GM18499 (cell line): ENCODE measurements around the gene ANKS1A.

Source experiments
- ATAC-seq: cut with Tn5 transposase; IDR thresholded peaks from one replicate; pipeline ENCODE4 v1.9.1; 2021; ENCODE audit warnings: moderate number of reproducible peaks; ENCODE audit not compliant: insufficient read depth, unreplicated experiment

Gene ANKS1A

DNA sequence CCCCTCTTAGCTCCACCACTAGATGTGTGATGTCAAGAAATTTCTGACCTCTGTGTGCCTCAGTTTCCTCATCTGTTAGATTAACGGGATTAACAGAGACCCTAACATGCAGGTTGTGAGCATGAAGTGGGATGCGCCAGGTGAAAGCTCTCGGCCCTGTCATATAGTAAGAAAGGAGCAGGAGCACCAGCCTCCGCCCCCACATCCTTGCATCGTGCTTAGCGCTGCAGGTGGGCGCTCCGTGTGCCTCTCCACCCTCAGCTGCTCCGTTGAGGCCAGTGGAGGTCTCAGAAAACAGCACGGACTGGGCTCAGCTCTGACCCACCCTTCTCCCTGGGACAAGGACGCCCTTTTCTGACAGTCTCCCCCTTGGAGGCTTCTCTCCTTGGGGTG lies 188.7 kb downstream of the ANKS1A start:
- no peak for ATAC-seq

- ATAC-seq = no peak
Observed at GRCh38 chr6:35078226-35078850, 189.3 kb downstream of the ANKS1A start.

DNA sequence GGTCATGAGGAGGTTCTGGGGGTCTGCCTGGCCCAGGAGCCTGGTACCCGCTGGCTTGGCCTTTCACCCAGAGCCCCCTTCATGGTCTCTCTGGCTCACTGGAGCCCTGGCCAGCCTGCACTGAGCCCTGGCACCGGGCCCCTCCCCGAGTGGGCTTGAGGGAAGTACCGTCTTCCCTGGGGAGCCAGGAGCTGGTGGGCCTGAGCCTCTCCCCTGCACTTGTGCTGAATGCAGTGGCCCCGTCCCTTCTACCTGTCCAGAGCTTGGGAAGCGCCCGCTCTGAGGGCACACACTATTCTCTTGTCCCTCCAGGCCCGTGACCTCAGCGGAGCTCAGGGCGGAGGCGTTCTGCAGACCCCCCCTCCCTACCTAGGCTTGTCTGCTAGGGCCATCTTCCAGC lies 189.8 kb downstream of the ANKS1A start:
- ATAC-seq = no peak

GRCh38 chr6:35079311-35080000 lies 190.4 kb downstream of the ANKS1A start:
- ATAC-seq = no peak

DNA sequence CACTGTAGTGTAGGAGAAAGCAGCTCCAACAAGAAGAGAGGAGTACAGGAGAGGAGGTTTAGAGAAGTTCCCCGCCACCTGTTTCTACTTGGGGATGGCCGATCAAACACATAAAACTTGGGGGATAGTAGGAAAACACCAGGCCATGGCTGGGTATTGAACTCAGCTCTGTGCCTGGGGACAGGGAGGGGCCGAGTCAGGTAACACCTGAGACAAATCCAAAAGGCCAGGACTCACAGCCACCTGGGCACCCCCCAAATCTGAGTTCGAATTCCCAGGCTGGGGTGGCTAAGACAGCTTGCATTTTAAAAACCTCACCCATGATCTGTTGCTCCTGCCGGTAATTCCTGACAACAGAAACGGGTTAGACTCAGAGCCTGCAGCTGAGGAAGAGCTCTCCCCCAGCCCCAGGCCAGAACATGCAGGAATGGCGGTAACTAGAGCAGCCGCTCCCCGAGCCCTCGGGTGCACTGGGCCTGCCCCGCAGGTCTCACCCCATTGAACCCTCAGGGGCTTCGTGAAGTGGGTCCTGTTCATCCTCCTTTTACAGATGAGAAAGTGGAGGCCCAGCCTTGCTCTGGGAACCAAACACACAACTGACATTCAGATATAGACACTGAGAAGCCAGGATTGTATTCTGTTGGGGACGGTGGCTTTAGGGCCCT lies 191.1 kb downstream of the ANKS1A start:
- no peak for ATAC-seq

DNA sequence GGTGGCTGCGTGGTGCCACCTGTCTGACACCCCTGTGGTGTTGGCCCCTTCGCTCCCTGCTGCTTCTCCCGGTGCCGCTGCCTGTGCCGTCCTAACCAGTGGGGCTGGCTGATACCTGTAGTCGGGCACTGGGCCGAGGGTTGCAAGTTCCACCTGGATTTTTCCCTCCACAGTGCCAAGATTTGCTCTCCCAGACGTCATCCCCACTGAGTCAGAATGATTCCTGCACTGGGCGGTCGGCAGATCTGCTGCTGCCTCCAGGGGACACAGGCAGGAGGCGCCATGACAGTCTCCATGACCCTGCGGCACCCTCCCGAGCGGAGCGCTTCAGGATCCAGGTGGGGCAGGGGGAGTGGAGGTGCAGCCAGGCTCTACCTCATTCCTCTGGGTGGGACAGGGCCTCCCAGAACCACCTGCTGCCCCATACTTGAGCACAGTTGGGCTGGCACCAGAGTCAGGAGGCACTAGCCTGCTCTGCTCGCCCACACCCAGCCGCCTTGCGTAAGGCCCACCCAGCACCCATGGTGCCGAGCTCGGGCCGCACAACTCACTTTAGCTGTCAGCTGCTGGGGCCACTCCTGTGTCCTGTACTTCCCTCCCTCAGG lies 191.9 kb downstream of the ANKS1A start:
- ATAC-seq = no peak

GRCh38 chr6:35081426-35081851 lies 192.4 kb downstream of the ANKS1A start:
- ATAC-seq = no peak

DNA sequence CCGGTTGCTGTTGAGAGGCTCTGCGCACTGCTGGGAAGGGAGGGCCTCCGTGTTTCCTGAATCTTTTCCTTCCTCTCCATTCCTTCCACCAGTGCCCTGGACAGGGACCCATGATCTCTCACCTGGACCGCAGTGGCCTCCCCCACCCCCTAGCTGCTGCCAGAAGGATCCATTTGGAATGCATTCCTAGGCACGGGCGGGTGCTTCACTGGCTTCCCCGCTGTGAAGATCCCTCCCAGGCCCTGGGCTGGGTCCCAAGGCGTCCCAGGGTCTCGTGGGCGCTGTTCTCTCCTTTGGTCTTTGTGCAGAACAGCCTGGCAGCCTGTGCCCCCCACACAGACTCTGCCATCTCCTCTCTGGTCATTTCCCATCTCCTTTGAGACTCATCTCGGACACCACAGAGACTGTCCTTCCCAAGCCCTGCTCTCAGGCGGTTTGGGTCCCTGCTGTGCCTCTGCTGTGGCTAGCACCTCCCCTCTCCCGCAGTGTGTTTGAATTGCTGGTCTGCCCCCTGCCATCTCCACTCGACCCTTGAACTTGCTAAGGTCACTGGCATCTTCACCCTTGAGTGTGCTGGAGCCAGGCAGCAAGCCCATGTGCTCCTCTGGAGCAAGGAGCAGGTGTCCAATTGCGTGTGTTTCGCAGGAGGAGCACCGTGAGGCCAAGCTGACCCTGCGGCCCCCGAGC lies 193.1 kb downstream of the ANKS1A start:
- no peak for ATAC-seq

DNA sequence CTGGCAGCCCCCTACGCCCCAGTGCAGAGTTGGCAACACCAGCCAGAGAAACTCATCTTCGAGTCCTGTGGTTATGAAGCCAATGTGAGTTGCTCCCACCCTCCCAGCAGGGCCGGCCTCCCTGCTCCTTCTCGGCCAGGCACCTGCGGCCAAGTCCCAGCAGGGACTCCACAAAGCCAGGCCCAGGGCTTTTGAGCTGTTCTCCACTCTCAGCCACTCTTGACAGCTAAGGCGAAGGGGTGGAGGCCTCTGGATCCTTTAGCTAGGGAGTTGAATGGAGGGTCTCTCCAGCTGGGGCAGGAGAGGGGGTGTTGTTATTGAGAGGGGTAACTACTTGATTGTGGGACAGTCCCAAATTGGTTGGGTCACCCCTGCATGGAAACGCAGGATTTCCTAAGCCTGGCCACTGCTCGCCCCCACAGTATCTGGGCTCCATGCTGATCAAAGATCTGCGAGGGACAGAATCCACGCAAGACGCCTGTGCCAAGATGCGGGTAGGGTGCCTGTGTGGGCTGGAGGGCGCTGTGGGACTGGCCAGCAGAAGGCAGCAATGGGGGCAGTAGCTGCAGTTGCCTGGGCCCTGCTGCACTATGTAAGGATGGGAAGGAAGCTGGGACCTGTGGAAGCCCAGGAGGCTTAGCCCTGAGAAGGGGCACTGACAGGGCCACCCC lies 193.8 kb downstream of the ANKS1A start:
- ATAC-seq = no peak

DNA sequence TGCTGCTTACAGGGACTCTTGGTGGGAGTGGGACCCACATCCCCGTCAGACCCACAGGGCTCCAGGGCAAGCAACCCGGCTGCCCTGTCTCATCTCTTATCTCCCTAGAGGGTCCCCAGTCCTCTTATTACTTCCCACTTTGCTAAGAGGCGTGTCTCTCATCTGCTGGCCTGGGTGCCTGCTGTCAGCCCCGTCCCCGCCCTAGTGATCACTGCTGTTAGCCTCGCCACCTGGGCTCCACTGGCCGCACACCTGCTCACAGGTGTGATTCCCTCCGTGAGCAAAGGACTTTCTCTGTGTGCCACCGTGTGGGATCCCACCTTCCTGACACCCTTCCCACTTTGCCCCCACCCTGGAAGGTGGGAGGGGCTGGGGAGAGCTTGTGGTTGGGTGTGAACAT lies 194.5 kb downstream of the ANKS1A start:
- ATAC-seq = no peak

DNA sequence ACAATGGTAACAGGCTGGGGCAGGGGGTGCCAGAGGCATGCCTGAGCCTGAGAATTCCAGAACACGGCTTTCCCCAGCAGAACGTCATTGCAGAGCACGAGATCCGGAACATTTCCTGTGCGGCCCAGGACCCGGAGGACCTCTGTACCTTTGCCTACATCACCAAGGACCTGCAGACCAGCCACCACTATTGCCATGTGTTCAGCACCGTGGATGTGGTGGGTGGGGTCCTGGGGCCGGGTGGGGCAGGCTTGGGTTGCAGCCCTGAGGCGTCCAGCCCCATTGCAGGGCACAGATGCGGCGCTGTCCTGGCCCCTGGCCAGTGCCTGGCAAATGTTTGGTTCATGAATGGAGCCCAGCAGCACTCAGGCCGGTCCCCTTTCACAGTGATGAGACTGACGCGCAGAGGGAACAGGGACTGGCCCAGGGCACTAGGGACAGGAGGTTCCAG lies 195.0 kb downstream of the ANKS1A start:
- no peak for ATAC-seq

- ATAC-seq = no peak
Observed at GRCh38 chr6:35084511-35085203, 195.6 kb downstream of the ANKS1A start.

DNA sequence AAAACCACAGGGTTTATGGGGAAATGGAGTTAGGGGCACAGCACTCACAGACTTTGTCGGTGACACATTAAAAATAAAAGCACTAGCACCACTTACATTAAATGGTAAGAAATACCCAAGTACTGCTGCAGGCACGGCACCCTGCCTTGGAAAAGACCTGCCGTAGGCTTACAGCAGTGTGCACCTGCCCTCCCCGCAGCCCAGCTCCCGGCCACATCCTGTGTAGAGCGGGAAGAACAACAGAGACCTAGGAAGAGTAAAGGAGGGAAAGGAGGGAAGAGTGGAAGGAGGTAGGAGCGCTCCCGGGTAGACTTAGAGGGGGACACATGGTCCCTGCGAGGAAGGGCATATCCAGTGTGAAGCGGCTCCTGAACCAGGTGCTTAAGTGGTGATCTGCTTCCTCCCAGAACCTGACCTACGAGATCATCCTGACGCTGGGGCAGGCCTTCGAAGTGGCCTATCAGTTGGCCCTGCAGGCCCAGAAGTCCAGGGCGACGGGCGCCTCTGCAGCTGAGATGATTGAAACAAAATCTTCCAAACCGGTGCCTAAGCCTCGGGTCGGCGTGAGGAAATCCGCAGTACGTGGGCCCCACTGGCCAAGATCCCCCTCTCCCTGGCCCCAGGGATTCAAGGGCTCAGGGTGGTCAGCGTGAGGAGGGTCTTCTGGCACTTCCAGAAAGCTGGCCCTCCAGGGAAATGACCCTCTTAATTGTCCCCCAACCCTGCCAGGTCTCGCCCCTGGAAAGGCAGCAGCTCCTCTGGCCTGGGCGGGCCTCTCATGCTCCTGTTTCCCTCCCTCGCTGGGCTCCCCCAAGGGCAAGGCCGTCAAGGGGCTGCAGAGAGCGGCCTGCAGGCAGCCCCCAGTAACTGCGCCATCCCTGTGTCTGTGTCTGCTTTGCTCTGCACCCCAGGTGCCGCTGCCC lies 196.6 kb downstream of the ANKS1A start:
- ATAC-seq = no peak

DNA sequence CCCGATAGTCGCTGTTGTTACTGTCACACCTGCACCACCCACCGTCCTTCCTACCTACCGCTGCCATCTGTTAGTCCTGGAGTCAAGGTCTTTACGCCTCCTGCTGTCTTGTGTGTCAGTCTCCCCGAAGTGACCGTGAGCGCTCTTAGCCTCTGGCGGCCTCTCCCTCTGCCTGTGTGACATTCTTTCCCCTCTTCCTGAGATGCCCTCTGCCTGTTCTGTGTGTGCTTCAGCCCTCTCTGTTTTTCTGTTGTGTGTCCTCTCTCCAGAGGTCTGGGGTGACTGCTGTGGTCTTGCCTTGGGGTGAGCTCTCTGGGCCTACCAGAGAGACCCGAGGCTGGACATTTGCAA lies 197.2 kb downstream of the ANKS1A start:
- ATAC-seq = no peak

DNA sequence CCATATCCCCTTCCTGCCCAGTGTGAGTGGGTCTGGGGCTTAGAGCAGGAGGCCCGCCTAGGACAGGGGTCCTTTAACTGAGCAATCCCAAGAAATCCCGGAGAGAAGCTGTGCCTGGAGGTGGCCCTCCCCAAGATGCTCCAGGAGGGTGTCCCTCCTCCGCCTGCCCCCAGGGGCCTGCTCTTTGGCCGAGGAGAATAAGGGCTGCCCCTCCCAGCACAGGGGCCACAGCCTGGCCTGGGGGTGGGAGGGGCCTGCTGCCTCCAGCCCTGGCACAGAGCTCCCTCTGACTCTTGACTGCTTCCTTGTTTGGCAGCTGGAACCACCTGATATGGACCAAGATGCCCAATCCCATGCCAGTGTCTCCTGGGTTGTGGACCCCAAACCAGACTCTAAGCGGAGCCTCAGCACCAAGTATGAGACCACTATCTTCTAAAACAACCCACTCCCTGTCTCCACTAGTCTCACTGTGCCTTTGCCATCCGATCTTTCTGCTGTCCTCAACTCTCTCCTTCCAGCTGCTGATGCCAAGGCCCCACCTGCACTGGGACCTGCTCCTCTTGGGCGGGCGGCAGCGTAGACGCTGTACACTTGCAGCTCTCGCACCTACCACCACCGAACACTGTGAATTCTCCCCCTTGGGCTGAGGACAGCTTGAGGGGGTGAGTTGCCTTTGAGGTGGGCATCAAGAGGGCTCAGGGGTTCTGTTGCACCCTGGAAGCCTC lies 197.7 kb downstream of the ANKS1A start:
- ATAC-seq = no peak

DNA sequence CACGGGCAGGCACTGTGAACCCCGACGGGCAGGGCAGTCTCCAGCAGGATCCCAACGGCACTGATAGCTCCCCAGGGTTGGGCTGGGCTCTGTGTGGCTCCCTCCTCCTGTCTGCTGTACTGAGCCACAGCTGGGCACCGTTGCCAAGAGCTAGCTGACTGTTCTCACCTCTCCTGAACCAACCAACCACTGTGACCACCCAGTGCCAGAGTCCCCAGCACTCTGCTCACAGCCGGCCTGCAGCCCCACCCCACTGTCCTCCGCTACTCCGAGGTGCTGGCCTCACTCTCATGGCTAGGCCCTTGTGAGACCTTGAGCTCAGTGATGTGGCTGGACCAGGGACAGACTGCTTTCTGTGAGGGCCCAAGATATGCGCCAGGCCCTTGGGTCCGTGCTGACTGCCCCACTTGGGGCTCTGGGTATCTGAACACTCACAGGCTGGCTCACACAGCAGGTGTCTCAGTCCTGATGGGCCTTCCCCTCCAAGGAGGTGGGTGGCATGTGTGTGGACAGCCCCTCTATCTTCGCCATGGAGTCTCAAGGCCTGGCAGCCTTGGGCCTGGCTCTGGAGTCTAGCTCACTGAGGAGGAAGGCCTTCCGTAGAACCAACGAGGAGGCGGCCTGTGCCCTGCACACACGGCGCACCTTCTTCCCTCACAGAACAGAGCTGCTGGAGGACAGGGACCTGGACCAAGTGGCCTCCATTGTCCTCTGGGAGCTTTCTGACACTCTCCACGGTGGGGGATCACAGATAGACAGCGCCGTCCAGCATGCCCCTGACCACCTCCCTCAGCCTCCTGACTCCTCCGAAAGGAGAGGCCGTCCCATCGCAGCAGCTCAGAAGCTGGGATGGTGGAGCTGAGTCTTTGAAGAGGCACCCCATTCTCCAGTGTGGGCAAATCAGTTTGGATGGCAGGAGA lies 198.6 kb downstream of the ANKS1A start:
- no peak for ATAC-seq
